HEK293 (cell line): ENCODE measurements around the gene USP2.

Experiments used
- CTCF ChIA-PET: fragments of 350-600 bp; formaldehyde crosslinking; extraction: SDS; loops from one replicate; lab custom pipeline; 2021; ENCODE audit warnings: antibody characterized with exemption; lab: Yijun Ruan, JAX
- POLR2A ChIA-PET: fragments of 300-600 bp; formaldehyde crosslinking; extraction: SDS; loops from one replicate; lab custom pipeline; 2020; ENCODE audit warnings: antibody characterized with exemption, inconsistent platforms; lab: Yijun Ruan, JAX
- H3K27ac ChIP-seq: fragments of 200-500 bp; sonication (Bioruptor generic); 2 replicates; pipeline ENCODE4 v1.5.1; 2014; ENCODE audit warnings: low read depth, low read length, control low read depth, inconsistent platforms; ENCODE audit errors: extremely low read depth
- H3K36me3 ChIP-seq, 2 experiments: fragments of 200-500 bp in 1 of 2; sonication (Bioruptor generic) in 1 of 2; 1 replicate in 1 of 2; 2 replicates in 1 of 2; pipeline ENCODE4 v1.5.1; 2014 to 2017; ENCODE audit warnings: inconsistent platforms in 2 of 2, low read length in 2 of 2; ENCODE audit not compliant: control insufficient read depth in 2 of 2, insufficient read depth in 1 of 2
- H3K4me1 ChIP-seq: fragments of 200-500 bp; sonication (Bioruptor generic); 2 replicates; pipeline ENCODE4 v1.5.1; 2014; ENCODE audit warnings: mild to moderate bottlenecking, low read length, inconsistent platforms; ENCODE audit not compliant: control insufficient read depth, insufficient read depth
- H3K4me3 ChIP-seq: 2 replicates; pipeline ENCODE4 v1.5.1; 2011; ENCODE audit warnings: low read depth, mild to moderate bottlenecking, control low read depth, low read length, moderate library complexity
- H3K9me3 ChIP-seq: fragments of 200-500 bp; sonication (Bioruptor generic); 2 replicates; pipeline ENCODE4 v1.5.1; 2014; ENCODE audit warnings: low read depth, low read length, inconsistent platforms; ENCODE audit not compliant: control insufficient read depth, insufficient read depth
- PRDM10 ChIP-seq: fragments of 450-650 bp; formaldehyde crosslinking; IDR thresholded peaks from 2 replicates; pipeline ENCODE4 v1.5.1; 2016; ENCODE audit warnings: missing biosample characterization, missing genetic modification characterization
- REST ChIP-seq: fragments of 450-650 bp; formaldehyde crosslinking; IDR thresholded peaks from 2 replicates; pipeline ENCODE4 v1.5.1; 2016; ENCODE audit warnings: missing biosample characterization, missing genetic modification characterization
- SCRT2 ChIP-seq: fragments of 450-650 bp; formaldehyde crosslinking; IDR thresholded peaks from 2 replicates; pipeline ENCODE4 v1.5.1; 2016; ENCODE audit warnings: missing biosample characterization, missing genetic modification characterization
- SP7 ChIP-seq: fragments of 450-650 bp; formaldehyde crosslinking; IDR thresholded peaks from 2 replicates; pipeline ENCODE4 v1.5.1; 2016; ENCODE audit warnings: missing biosample characterization, missing genetic modification characterization
- ZBTB17 ChIP-seq: fragments of 450-650 bp; formaldehyde crosslinking; IDR thresholded peaks from 2 replicates; pipeline ENCODE4 v1.5.1; 2016; ENCODE audit warnings: missing biosample characterization, missing genetic modification characterization
- ZFP69B ChIP-seq: fragments of 450-650 bp; formaldehyde crosslinking; IDR thresholded peaks from 2 replicates; pipeline ENCODE4 v1.5.1; 2016; ENCODE audit warnings: missing biosample characterization, missing genetic modification characterization
- ZNF169 ChIP-seq: fragments of 450-650 bp; formaldehyde crosslinking; IDR thresholded peaks from 2 replicates; pipeline ENCODE4 v1.5.1; 2016; ENCODE audit warnings: missing biosample characterization, missing genetic modification characterization
- ZNF350 ChIP-seq: fragments of 450-650 bp; formaldehyde crosslinking; IDR thresholded peaks from 2 replicates; pipeline ENCODE4 v1.5.0; 2017; ENCODE audit warnings: missing biosample characterization, mild to moderate bottlenecking, missing genetic modification characterization
- ZNF571 ChIP-seq: fragments of 450-650 bp; formaldehyde crosslinking; IDR thresholded peaks from 2 replicates; pipeline ENCODE4 v1.5.0; 2017; ENCODE audit warnings: missing biosample characterization, missing genetic modification characterization
- ZNF580 ChIP-seq: fragments of 450-650 bp; formaldehyde crosslinking; IDR thresholded peaks from 2 replicates; pipeline ENCODE4 v1.5.1; 2016; ENCODE audit warnings: missing biosample characterization, missing genetic modification characterization
- ZNF585B ChIP-seq: fragments of 450-650 bp; formaldehyde crosslinking; IDR thresholded peaks from 2 replicates; pipeline ENCODE4 v1.5.1; 2016; ENCODE audit warnings: missing biosample characterization, missing genetic modification characterization
- ZNF670 ChIP-seq: fragments of 450-650 bp; formaldehyde crosslinking; IDR thresholded peaks from 2 replicates; pipeline ENCODE4 v1.5.1; 2016; ENCODE audit warnings: missing biosample characterization, missing genetic modification characterization, low read depth
- ZSCAN16 ChIP-seq: fragments of 450-650 bp; formaldehyde crosslinking; IDR thresholded peaks from 2 replicates; pipeline ENCODE4 v1.5.1; 2016; ENCODE audit warnings: missing biosample characterization, missing genetic modification characterization
- TF ChIP-seq, protein P1 (sequence below): fragments of 450-650 bp; formaldehyde crosslinking; IDR thresholded peaks from 2 replicates; pipeline ENCODE4 v1.5.1; 2016; ENCODE audit warnings: missing biosample characterization, missing genetic modification characterization

Gene USP2

GRCh38 chr11:119352857-119353260 lies 28.6 kb downstream of the USP2 start:
- ChIA-PET POLR2A (interaction anchor here (1.5 kb wide), 1 partner anchor 9 kb away, joined by 4 read pairs; no protein-coding TSS in a partner anchor), CTCF (interaction anchor here (1.3 to 2.7 kb wide), 6 partner anchors 13 to 122 kb away, joined by 3 to 15 read pairs (median 8); no protein-coding TSS in a partner anchor)
- no peak overlapping the region for H3K27ac ChIP-seq

DNA sequence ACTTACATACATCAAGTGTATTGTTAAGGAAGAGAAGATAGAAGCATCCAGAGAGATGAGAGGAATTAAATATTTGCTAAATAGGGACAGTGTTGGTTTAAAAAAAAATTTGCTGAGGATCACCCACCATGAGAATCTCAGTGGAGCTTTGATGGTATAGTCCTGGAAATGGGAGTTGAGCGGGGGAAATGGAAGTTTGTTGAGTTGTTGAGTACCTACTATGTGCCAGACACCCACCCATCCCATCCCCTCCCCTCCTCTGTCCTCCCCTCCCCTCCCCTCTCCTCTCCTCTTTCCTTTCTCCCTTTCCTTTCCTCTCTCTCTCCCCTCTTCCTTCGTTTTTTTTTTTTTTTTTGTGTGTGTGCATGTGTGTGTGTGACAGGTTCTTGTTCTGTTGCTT lies 30.3 kb downstream of the USP2 start:
- Histone ChIP-seq H3K27ac (no peak overlapping the region), H3K4me1 (no peaks in the 10 kb centered on the region; the same call in 1 of the 2 replicates), H3K4me3 (no peak overlapping the region), H3K36me3 (peaks cover 0 to 9% of the 10 kb centered on the region in 2 experiments; a peak in 1 of 3 replicates), H3K9me3 (no peaks in the 10 kb centered on the region)
- POLR2A ChIA-PET: no interaction called here
- CTCF ChIA-PET: interaction anchor here (1.7 kb wide), 1 partner anchor 17 kb away, joined by 3 read pairs; no protein-coding TSS in a partner anchor
- TF ChIP-seq ZNF169 (tag by site-specific recombination) (no peak), ZNF580 (no peak), REST (tag by site-specific recombination) (no peak), ZNF571 (no peak), ZBTB17 (tag by site-specific recombination) (no peak), PRDM10 (no peak), ZNF350 (tag by site-specific recombination) (no peak), ZNF670 (tag by site-specific recombination) (no peak), ZSCAN16 (no peak), ZFP69B (tag by site-specific recombination) (no peak)
- TF ChIP-seq, protein P1, sequence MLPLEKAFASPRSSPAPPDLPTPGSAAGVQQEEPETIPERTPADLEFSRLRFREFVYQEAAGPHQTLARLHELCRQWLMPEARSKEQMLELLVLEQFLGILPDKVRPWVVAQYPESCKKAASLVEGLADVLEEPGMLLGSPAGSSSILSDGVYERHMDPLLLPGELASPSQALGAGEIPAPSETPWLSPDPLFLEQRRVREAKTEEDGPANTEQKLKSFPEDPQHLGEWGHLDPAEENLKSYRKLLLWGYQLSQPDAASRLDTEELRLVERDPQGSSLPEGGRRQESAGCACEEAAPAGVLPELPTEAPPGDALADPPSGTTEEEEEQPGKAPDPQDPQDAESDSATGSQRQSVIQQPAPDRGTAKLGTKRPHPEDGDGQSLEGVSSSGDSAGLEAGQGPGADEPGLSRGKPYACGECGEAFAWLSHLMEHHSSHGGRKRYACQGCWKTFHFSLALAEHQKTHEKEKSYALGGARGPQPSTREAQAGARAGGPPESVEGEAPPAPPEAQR (tag by site-specific recombination): no peak

More at GRCh38 chr11:119352857-119353260, 28.6 kb downstream of the USP2 start:
- H3K9me3 ChIP-seq: no peaks in the 10 kb centered on the region
- H3K4me1 ChIP-seq: no peaks in the 10 kb centered on the region; the same call in 1 of the 2 replicates
- TF ChIP-seq SP7: no peak
- TF ChIP-seq ZNF585B (tag by site-specific recombination): peak; percentile 43; the same call in 1 of the 2 replicates
- TF ChIP-seq SCRT2: peak; percentile 65; the same call in 1 of the 2 replicates
- TF ChIP-seq, all 188 proteins: peak for 2
- no peak overlapping the region for H3K4me3 ChIP-seq
- peaks cover 0 to 22% of the 10 kb centered on the region in 2 experiments; a peak in 1 of 3 replicates for H3K36me3 ChIP-seq
